GM21576 (cell line): ENCODE measurements around the gene MCOLN1.

ENCODE experiments used
- ATAC-seq: cut with Tn5 transposase; IDR thresholded peaks from one replicate; pipeline ENCODE4 v1.9.1; 2021; ENCODE audit warnings: mild to moderate bottlenecking, moderate library complexity; ENCODE audit not compliant: unreplicated experiment

MCOLN1 gene

GRCh38 chr19:7540761-7541474 lies 18.5 kb downstream of the MCOLN1 start:
- ATAC-seq = no peak

- no peak for ATAC-seq
These were observed 19.0 kb downstream of the MCOLN1 start for GRCh38 chr19:7541475-7541824.

GRCh38 chr19:7541828-7542443 lies 19.5 kb downstream of the MCOLN1 start:
- no peak for ATAC-seq

- ATAC-seq = no peak
These were observed 20.3 kb downstream of the MCOLN1 start for GRCh38 chr19:7542556-7543348.

GRCh38 chr19:7544626-7545025 lies 22.2 kb downstream of the MCOLN1 start:
- no peak for ATAC-seq

GRCh38 chr19:7545300-7545699 lies 22.9 kb downstream of the MCOLN1 start:
- no peak for ATAC-seq

GRCh38 chr19:7545904-7546303 lies 23.5 kb downstream of the MCOLN1 start:
- ATAC-seq = no peak

- no peak for ATAC-seq
These were observed 24.7 kb downstream of the MCOLN1 start for GRCh38 chr19:7547159-7547558.

- no peak for ATAC-seq
These were observed 27.2 kb downstream of the MCOLN1 start for GRCh38 chr19:7549429-7550148.

GRCh38 chr19:7550169-7550770 lies 27.8 kb downstream of the MCOLN1 start:
- ATAC-seq = no peak

- no peak for ATAC-seq
These were observed 28.8 kb downstream of the MCOLN1 start for GRCh38 chr19:7550987-7551761.

- ATAC-seq = no peak
These were observed 30.4 kb downstream of the MCOLN1 start for GRCh38 chr19:7552781-7553180.

- ATAC-seq = no peak
These were observed 32.1 kb downstream of the MCOLN1 start for GRCh38 chr19:7554565-7554964.

GRCh38 chr19:7554990-7555864 lies 32.8 kb downstream of the MCOLN1 start:
- ATAC-seq = no peak

- ATAC-seq = no peak
These were observed 34.4 kb downstream of the MCOLN1 start for GRCh38 chr19:7556696-7557315.

- no peak for ATAC-seq
These were observed 36.2 kb downstream of the MCOLN1 start for GRCh38 chr19:7558667-7559066.

GRCh38 chr19:7559102-7559501 lies 36.7 kb downstream of the MCOLN1 start:
- ATAC-seq = no peak

- no peak for ATAC-seq
These were observed 37.8 kb downstream of the MCOLN1 start for GRCh38 chr19:7560255-7560654.

- no peak for ATAC-seq
These were observed 38.9 kb downstream of the MCOLN1 start for GRCh38 chr19:7561325-7561724.
